Measurements from ENCODE around the gene CDC42SE2. TPM values are rescaled to one million over a fixed set of nuclear protein-coding genes. Genes with fewer than 3 reads are reported as not detected.

CDC42SE2 gene
- polyA plus RNA-seq, 1 donor from 2014 or later = 48.2 TPM

DNA sequence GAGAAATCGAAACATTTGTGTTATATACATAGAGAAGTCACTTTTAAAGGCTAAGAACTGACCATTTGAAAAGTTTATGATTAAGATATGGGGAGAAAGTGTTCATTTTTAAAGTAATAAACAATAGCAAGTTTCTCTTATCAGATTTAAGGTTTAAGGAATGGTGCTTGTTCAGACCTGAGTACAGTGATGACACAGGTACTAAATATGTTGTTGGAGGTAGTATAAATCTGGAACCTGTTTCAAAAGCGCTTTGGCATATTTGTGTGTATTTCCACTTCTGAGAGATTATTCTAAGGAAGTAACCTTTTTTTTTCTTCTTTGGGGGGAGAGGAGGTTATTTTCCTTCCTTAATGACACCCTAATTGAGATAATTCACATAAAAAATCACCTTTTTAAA lies 18.4 kb downstream of the CDC42SE2 start:
- H2AFZ ChIP-seq (ENCODE audit: low read depth, low read length) = no peak overlapping the region
- H3K27ac ChIP-seq (ENCODE audit: low read length) = no peak overlapping the region
- peaks cover 49% of the 10 kb centered on the region for H3K79me2 ChIP-seq (replicated peaks; ENCODE audit: insufficient read depth, low read length)
- no peaks in the 10 kb centered on the region for H4K20me1 ChIP-seq (ENCODE audit: insufficient read depth)
- no peaks in the 10 kb centered on the region for H3F3A ChIP-seq (ENCODE audit: insufficient read depth, low read length, poor library complexity, severe bottlenecking)
- H3K9me2 ChIP-seq (ENCODE audit: insufficient read depth, low read length) = no peaks in the 10 kb centered on the region
- H3K4me2 ChIP-seq (ENCODE audit: low read length) = no peak overlapping the region
- TF ChIP-seq MXI1 (conservative IDR thresholded peaks at IDR 0.05; ENCODE audit: poor library complexity, severe bottlenecking) (no peak), POLR2AphosphoS5 (IDR thresholded peaks at IDR 0.05) (no peak), TAF1 (IDR thresholded peaks at IDR 0.05; ENCODE audit: low read depth) (no peak), EZH2 (IDR thresholded peaks at IDR 0.05; ENCODE audit: borderline replicate concordance, insufficient read depth, low read length, poor library complexity, severe bottlenecking) (no peak), EP300 (conservative IDR thresholded peaks at IDR 0.05; ENCODE audit: poor library complexity, severe bottlenecking) (no peak), SMC3 (conservative IDR thresholded peaks at IDR 0.05; ENCODE audit: poor library complexity) (no peak), RAD21 (conservative IDR thresholded peaks at IDR 0.05) (no peak)
- TF ChIP-seq, protein P1, sequence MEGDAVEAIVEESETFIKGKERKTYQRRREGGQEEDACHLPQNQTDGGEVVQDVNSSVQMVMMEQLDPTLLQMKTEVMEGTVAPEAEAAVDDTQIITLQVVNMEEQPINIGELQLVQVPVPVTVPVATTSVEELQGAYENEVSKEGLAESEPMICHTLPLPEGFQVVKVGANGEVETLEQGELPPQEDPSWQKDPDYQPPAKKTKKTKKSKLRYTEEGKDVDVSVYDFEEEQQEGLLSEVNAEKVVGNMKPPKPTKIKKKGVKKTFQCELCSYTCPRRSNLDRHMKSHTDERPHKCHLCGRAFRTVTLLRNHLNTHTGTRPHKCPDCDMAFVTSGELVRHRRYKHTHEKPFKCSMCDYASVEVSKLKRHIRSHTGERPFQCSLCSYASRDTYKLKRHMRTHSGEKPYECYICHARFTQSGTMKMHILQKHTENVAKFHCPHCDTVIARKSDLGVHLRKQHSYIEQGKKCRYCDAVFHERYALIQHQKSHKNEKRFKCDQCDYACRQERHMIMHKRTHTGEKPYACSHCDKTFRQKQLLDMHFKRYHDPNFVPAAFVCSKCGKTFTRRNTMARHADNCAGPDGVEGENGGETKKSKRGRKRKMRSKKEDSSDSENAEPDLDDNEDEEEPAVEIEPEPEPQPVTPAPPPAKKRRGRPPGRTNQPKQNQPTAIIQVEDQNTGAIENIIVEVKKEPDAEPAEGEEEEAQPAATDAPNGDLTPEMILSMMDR (IDR thresholded peaks at IDR 0.05; ENCODE audit: poor library complexity, severe bottlenecking) = no peak
- TF ChIP-seq, protein P2, sequence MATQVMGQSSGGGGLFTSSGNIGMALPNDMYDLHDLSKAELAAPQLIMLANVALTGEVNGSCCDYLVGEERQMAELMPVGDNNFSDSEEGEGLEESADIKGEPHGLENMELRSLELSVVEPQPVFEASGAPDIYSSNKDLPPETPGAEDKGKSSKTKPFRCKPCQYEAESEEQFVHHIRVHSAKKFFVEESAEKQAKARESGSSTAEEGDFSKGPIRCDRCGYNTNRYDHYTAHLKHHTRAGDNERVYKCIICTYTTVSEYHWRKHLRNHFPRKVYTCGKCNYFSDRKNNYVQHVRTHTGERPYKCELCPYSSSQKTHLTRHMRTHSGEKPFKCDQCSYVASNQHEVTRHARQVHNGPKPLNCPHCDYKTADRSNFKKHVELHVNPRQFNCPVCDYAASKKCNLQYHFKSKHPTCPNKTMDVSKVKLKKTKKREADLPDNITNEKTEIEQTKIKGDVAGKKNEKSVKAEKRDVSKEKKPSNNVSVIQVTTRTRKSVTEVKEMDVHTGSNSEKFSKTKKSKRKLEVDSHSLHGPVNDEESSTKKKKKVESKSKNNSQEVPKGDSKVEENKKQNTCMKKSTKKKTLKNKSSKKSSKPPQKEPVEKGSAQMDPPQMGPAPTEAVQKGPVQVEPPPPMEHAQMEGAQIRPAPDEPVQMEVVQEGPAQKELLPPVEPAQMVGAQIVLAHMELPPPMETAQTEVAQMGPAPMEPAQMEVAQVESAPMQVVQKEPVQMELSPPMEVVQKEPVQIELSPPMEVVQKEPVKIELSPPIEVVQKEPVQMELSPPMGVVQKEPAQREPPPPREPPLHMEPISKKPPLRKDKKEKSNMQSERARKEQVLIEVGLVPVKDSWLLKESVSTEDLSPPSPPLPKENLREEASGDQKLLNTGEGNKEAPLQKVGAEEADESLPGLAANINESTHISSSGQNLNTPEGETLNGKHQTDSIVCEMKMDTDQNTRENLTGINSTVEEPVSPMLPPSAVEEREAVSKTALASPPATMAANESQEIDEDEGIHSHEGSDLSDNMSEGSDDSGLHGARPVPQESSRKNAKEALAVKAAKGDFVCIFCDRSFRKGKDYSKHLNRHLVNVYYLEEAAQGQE (IDR thresholded peaks at IDR 0.05; ENCODE audit: borderline replicate concordance) = no peak
- H3K9me3 ChIP-seq (ENCODE audit: low read length) = no peaks in the 10 kb centered on the region
- H3K4me3 ChIP-seq (ENCODE audit: low read length) = no peak overlapping the region
- no peak overlapping the region for H3K9ac ChIP-seq (ENCODE audit: low read length)
- H3K36me3 ChIP-seq (ENCODE audit: insufficient read depth, low read length) = no peaks in the 10 kb centered on the region
- H3K27me3 ChIP-seq (ENCODE audit: insufficient read depth, low read depth, low read length) = no peaks in the 10 kb centered on the region

DNA sequence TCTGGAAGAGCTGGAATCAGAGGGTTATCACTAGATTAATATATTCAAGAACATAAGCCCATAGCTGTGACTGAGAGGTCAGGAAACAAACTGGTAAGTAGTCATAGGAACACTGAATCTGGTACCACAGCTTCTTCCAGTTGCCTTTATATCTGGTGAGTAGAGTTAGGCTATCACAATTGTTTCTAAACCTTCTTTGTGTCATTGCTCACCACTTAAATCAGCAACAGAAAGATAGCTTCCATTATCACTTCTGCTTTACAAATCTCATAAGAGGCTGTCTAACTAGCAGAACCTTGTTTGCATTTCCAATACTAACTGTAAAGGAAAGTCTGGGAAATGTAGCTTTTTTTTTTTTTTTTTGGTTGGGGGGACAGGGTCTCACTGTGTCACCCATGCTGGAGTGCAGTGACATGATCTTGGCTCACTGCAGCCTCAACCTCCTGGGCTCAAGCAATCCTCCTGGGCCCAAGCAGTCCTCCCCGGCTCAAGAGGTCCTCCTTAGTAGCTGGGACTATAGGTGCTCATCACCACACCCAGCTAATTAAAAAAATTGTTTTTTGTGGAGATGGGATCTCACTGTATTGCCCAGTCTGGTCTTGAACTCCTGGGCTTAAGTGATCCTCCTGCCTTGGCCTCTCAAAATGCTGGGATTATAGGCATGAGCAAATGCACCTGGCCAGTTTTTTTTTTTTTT lies 22.0 kb downstream of the CDC42SE2 start:
- Histone ChIP-seq H3K4me2 (ENCODE audit: low read length) (no peak overlapping the region), H3K79me2 (replicated peaks; ENCODE audit: insufficient read depth, low read length) (peaks cover 42% of the 10 kb centered on the region), H2AFZ (ENCODE audit: low read depth, low read length) (no peak overlapping the region), H3K36me3 (ENCODE audit: insufficient read depth, low read length) (no peaks in the 10 kb centered on the region), H3F3A (ENCODE audit: insufficient read depth, low read length, poor library complexity, severe bottlenecking) (no peaks in the 10 kb centered on the region), H3K27ac (ENCODE audit: low read length) (no peak overlapping the region), H3K9ac (ENCODE audit: low read length) (no peak overlapping the region), H3K9me2 (ENCODE audit: insufficient read depth, low read length) (no peaks in the 10 kb centered on the region), H3K4me3 (ENCODE audit: low read length) (no peak overlapping the region), H3K27me3 (ENCODE audit: insufficient read depth, low read depth, low read length) (no peaks in the 10 kb centered on the region), H4K20me1 (ENCODE audit: insufficient read depth) (no peaks in the 10 kb centered on the region), H3K9me3 (ENCODE audit: low read length) (no peaks in the 10 kb centered on the region)
- TF ChIP-seq EZH2 (IDR thresholded peaks at IDR 0.05; ENCODE audit: borderline replicate concordance, insufficient read depth, low read length, poor library complexity, severe bottlenecking) (no peak), SMC3 (conservative IDR thresholded peaks at IDR 0.05; ENCODE audit: poor library complexity) (no peak), TAF1 (IDR thresholded peaks at IDR 0.05; ENCODE audit: low read depth) (no peak), MXI1 (conservative IDR thresholded peaks at IDR 0.05; ENCODE audit: poor library complexity, severe bottlenecking) (no peak), EP300 (conservative IDR thresholded peaks at IDR 0.05; ENCODE audit: poor library complexity, severe bottlenecking) (no peak), RAD21 (conservative IDR thresholded peaks at IDR 0.05) (no peak), POLR2AphosphoS5 (IDR thresholded peaks at IDR 0.05) (no peak)
- TF ChIP-seq, protein P2 (IDR thresholded peaks at IDR 0.05; ENCODE audit: borderline replicate concordance) = no peak
- TF ChIP-seq, protein P1 (IDR thresholded peaks at IDR 0.05; ENCODE audit: poor library complexity, severe bottlenecking) = no peak

Measured in neural cell (in vitro differentiated cells).